Tibial artery (tissue), 4 donors: Measurements from ENCODE around the gene SLC35A1.

Experiments used
- DNase-seq, 2 donors: peaks; one replicate each; pipeline ENCODE4 v3.0.0-alpha.2; 2019
- H3K27ac ChIP-seq, 2 donors: fragments of 200-600 bp; sonication (generic) in 1 of 2; 1 replicate in 1 of 2; 2 replicates in 1 of 2; pipeline ENCODE4 v1.5.1; 2018 to 2019; ENCODE audit warnings: mild to moderate bottlenecking in 1 of 2
- H3K27me3 ChIP-seq, 2 donors: fragments of 200-600 bp; sonication (generic) in 1 of 2; one replicate each; pipeline versions ENCODE4 v1.5.1 to v1.6.0; 2016 to 2019
- H3K36me3 ChIP-seq, 3 donors: fragments of 200-600 bp; sonication (generic) in 2 of 3; one replicate each; pipeline ENCODE4 v1.5.1; 2016 to 2019; ENCODE audit warnings: mild to moderate bottlenecking in 2 of 3
- H3K4me1 ChIP-seq, 4 donors: fragments of 200-600 bp; sonication (generic) in 2 of 4; 1 replicate in 3 of 4; 2 replicates in 1 of 4; pipeline ENCODE4 v1.5.1; 2016 to 2019
- H3K4me3 ChIP-seq, 2 donors: fragments of 200-600 bp; sonication (generic) in 1 of 2; 1 replicate in 1 of 2; 2 replicates in 1 of 2; pipeline ENCODE4 v1.5.1; 2018 to 2019; ENCODE audit warnings: mild to moderate bottlenecking in 2 of 2
- H3K9me3 ChIP-seq, 3 donors: fragments of 200-600 bp; sonication (generic) in 1 of 3; one replicate each; pipeline ENCODE4 v1.5.1; 2016 to 2019
- intact Hi-C: fragments of 100-400 bp; cut with DNase I; formaldehyde crosslinking; loops from one replicate; pipeline ENCODE4 v1.15.0; 2023; ENCODE audit warnings: low total_unique reads
- TF ChIP-seq, protein P1 (sequence below), 2 experiments: fragments of 200-600 bp in 1 of 2; fragments of 450-650 bp in 1 of 2; IDR thresholded peaks; one replicate each; pipeline ENCODE4 v1.5.1; 2017 to 2019; ENCODE audit warnings: antibody characterized with exemption in 2 of 2, mild to moderate bottlenecking in 1 of 2, moderate library complexity in 1 of 2

The SLC35A1 gene

DNA sequence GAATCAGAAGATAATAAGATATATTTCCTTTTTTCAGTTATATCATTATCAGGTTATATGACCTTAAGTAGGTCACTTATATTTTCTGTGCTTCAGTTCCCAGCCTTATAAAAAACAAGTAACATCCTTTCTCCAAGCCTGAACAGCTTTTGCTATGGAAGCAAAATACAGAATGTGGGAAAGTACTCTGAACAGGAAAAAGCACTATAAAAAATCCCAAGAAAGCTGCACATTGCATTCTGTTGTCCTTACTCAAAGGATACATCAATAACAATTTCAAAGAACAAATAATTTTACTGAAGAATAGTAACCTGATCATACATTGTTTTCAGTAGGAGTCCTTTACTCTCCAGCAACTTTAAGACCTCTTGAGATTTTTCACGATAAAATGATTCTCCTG is 56.4 kb downstream of the SLC35A1 start:
- no peak for DNase-seq
- Histone ChIP-seq H3K9me3 (no peaks in the 10 kb centered on the region), H3K27ac (no peak overlapping the region), H3K4me3 (no peak overlapping the region), H3K4me1 (no peaks in the 10 kb centered on the region), H3K36me3 (peaks cover 18 to 31% (median 20%) of the 10 kb centered on the region in 3 donors), H3K27me3 (no peaks in the 10 kb centered on the region)
- intact Hi-C loops: no loop called here
- TF ChIP-seq, protein P1, sequence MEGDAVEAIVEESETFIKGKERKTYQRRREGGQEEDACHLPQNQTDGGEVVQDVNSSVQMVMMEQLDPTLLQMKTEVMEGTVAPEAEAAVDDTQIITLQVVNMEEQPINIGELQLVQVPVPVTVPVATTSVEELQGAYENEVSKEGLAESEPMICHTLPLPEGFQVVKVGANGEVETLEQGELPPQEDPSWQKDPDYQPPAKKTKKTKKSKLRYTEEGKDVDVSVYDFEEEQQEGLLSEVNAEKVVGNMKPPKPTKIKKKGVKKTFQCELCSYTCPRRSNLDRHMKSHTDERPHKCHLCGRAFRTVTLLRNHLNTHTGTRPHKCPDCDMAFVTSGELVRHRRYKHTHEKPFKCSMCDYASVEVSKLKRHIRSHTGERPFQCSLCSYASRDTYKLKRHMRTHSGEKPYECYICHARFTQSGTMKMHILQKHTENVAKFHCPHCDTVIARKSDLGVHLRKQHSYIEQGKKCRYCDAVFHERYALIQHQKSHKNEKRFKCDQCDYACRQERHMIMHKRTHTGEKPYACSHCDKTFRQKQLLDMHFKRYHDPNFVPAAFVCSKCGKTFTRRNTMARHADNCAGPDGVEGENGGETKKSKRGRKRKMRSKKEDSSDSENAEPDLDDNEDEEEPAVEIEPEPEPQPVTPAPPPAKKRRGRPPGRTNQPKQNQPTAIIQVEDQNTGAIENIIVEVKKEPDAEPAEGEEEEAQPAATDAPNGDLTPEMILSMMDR (IDR thresholded peaks at IDR 0.05): no peak

DNA sequence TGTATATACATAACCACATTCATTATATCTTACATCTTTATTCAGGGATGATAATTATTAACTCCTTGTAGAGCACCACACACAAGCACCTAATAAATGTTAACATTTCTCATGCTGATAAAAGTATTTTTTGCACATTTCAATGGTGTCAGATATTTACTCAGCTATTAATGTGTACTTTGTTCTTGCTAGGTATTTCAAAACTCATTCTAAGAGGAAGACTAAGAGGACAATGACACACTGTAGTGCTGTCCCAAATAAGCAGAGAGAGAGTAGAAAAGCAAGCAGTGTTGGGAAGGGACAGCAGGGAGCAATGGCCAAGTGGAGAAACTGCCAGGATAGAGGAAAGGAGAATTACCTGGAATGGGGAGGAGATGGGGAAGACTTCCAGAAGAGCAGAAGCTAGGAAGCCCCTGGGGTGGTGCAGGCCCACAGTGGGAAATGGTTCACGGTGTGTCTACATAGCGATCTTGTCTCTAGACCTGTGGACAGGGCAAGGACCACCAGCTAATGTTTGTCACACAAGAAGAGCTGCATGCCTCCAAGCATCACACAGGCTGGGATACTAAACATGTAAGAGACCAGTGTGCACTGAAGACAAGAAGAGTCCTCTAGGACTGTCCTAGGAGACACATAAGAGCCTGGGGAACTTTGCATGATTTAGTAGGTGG is 61.7 kb downstream of the SLC35A1 start:
- Histone ChIP-seq H3K27ac (no peak overlapping the region), H3K36me3 (peaks cover 14 to 23% (median 23%) of the 10 kb centered on the region in 3 donors)
- DNase-seq: no peak

DNA sequence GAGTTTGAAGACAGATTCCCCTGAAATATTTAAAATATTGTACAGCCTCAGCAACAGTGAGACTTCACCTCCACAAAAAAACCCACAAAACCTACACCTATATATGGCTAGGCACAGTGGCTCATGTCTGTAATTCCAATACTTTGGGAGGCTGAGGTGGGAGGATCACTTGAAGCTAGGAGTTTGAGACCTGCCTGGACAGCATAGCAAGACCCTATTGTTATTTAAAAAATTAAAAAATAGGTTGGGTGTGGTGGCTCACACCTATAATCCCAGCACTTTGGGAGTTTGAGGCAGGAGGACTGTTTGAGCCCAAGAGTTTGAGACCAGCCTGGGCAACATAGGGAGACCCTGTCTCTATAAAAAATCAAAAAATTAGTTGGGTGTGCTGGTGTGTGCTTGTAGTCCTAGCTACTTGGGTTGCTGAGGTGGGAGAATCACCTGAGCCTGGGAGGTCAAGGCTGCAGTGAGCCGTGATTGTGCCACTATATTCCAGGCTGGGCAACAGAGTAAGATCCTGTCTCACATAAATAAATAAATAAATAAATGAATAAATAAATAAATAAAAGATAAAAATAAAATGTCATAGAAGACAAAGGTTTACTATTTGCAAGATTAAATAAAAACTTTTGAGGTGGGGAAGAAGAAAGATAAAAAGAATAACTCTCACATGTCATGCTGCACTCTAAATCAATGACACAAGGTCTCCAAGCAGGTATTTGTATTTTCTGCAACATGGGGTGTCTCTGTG is 65.9 kb downstream of the SLC35A1 start:
- no peaks in the 10 kb centered on the region for H3K9me3 ChIP-seq
- H3K27ac ChIP-seq: no peak overlapping the region
- TF ChIP-seq, protein P1 (IDR thresholded peaks at IDR 0.05): no peak
- intact Hi-C loops: no loop called here
- H3K36me3 ChIP-seq: peaks cover 8 to 45% (median 17%) of the 10 kb centered on the region in 3 donors
- H3K4me3 ChIP-seq: no peak overlapping the region
- H3K27me3 ChIP-seq: no peaks in the 10 kb centered on the region
- peaks cover 0 to 8% (median 0%) of the 10 kb centered on the region in 4 donors for H3K4me1 ChIP-seq
- no peak for DNase-seq

More for the DNA sequence above, 61.7 kb downstream of the SLC35A1 start:
- Histone ChIP-seq H3K4me3 (no peak overlapping the region), H3K9me3 (no peaks in the 10 kb centered on the region), H3K27me3 (no peaks in the 10 kb centered on the region), H3K4me1 (no peaks in the 10 kb centered on the region)
- intact Hi-C loops: no loop called here
- TF ChIP-seq, protein P1 (IDR thresholded peaks at IDR 0.05): no peak

DNA sequence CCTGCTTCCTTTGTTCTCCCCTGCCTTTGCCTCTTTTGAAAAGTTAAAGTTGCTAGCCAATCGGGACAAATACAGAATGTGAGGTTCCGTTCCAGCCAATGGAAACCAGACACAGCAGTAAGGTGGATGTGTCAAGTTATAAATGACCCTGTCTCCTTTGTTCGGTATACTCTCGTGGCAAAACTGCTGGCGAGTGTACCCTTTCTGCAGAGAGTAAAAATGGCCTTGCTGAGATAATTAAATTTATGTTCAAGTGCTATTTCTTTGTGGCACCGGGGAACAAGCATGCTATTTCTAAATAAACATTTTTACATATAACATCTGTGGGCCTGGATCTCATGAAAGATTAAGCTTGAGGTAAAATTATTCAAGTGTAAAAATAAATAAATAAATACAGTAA is 66.8 kb downstream of the SLC35A1 start:
- H3K27ac ChIP-seq: no peak overlapping the region
- TF ChIP-seq, protein P1 (IDR thresholded peaks at IDR 0.05): no peak
- H3K9me3 ChIP-seq: no peaks in the 10 kb centered on the region
- intact Hi-C loops: no loop called here
- no peaks in the 10 kb centered on the region for H3K27me3 ChIP-seq
- H3K4me1 ChIP-seq: peaks cover 0 to 8% (median 0%) of the 10 kb centered on the region in 4 donors
- H3K36me3 ChIP-seq: peaks cover 8 to 48% (median 26%) of the 10 kb centered on the region in 3 donors
- H3K4me3 ChIP-seq: no peak overlapping the region
- no peak for DNase-seq

DNA sequence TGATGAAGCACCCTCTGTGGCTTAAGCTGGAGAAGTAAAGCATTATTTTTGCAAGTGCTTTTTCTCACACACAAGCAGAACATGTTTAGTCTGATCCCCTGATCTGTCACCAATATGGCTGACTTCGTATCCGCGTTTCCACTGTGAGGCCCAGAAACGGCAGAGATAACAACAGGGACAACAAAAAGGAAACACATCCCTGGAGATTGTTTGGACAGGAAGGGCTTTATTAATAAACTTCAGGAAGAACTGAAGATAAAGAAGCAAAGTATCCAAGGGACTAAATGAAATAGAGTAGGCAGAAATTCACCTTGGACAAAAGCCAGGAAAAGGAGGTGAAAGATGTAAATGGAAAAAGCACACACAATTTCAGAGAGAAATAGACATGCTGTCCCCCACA is 67.8 kb downstream of the SLC35A1 start:
- intact Hi-C loops: no loop called here
- TF ChIP-seq, protein P1 (IDR thresholded peaks at IDR 0.05): no peak
- no peaks in the 10 kb centered on the region for H3K27me3 ChIP-seq
- H3K36me3 ChIP-seq: peaks cover 18 to 54% (median 36%) of the 10 kb centered on the region in 3 donors
- peaks cover 0 to 8% (median 0%) of the 10 kb centered on the region in 4 donors for H3K4me1 ChIP-seq
- no peak for DNase-seq
- H3K9me3 ChIP-seq: no peaks in the 10 kb centered on the region
- H3K4me3 ChIP-seq: no peak overlapping the region
- H3K27ac ChIP-seq: no peak overlapping the region
